ENCODE results near the gene DHCR7.

GRCh38 chr11:71442880-71443279 is 5.3 kb downstream of the DHCR7 start:
- no peak for TF ChIP-seq EZH2 (IDR thresholded peaks at IDR 0.05)
- TF ChIP-seq, protein P1, sequence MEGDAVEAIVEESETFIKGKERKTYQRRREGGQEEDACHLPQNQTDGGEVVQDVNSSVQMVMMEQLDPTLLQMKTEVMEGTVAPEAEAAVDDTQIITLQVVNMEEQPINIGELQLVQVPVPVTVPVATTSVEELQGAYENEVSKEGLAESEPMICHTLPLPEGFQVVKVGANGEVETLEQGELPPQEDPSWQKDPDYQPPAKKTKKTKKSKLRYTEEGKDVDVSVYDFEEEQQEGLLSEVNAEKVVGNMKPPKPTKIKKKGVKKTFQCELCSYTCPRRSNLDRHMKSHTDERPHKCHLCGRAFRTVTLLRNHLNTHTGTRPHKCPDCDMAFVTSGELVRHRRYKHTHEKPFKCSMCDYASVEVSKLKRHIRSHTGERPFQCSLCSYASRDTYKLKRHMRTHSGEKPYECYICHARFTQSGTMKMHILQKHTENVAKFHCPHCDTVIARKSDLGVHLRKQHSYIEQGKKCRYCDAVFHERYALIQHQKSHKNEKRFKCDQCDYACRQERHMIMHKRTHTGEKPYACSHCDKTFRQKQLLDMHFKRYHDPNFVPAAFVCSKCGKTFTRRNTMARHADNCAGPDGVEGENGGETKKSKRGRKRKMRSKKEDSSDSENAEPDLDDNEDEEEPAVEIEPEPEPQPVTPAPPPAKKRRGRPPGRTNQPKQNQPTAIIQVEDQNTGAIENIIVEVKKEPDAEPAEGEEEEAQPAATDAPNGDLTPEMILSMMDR (IDR thresholded peaks at IDR 0.05) = no peak
- no peak for TF ChIP-seq EZH2phosphoT487 (IDR thresholded peaks at IDR 0.05)
